GM12878 (cell line): ENCODE measurements around the gene SARS1. TPM values are rescaled to one million over a fixed set of nuclear protein-coding genes. Genes with fewer than 3 reads are reported as not detected.

ENCODE experiments used
- ATAC-seq: fragments of 200-7000 bp; cut with Tn5 transposase; 3 replicates; pipeline ENCODE4 v1.9.1; 2020; ENCODE audit warnings: mild to moderate bottlenecking, moderate library complexity
- BruUV-seq: library from RNA; stranded (reverse); fragments of 400-500 nt; replicated peaks from 2 replicates; lab custom pipeline; 2021; lab: Mats Ljungman, UMichigan
- CTCF ChIA-PET: fragments of 300-600 bp; sonication (Branson Sonifier 250); formaldehyde crosslinking; extraction: SDS; loops from one replicate; lab custom pipeline; 2021; ENCODE audit warnings: inconsistent platforms; lab: Yijun Ruan, JAX
- POLR2A ChIA-PET: fragments of 350-600 bp; formaldehyde crosslinking; extraction: SDS; loops from one replicate; lab custom pipeline; 2021; ENCODE audit warnings: inconsistent platforms; lab: Charles Lee
- RAD21 ChIA-PET: fragments of 300-600 bp; sonication (Branson Sonifier 250); formaldehyde crosslinking; loops from one replicate; lab custom pipeline; 2023; ENCODE audit warnings: antibody characterized with exemption; ENCODE audit not compliant: unreplicated experiment; lab: Charles Lee
- SMC1A ChIA-PET: fragments of 300-600 bp; sonication (Branson Sonifier 250); formaldehyde crosslinking; loops from one replicate; lab custom pipeline; 2023; ENCODE audit not compliant: unreplicated experiment, uncharacterized antibody; lab: Charles Lee
- DNase-seq: peaks from one replicate; pipeline ENCODE4 v3.0.0-alpha.2; 2011; ENCODE audit warnings: low read depth, low spot score
- FAIRE-seq: peaks from 3 replicates; lab custom pipeline; 2011; peaks lifted over from hg19 to GRCh38; lab: Jason Lieb, UNC
- H2AFZ ChIP-seq: 2 replicates; pipeline ENCODE4 v1.6.0; 2011; ENCODE audit warnings: low read depth, low read length, control low read depth; ENCODE audit not compliant: control insufficient read depth
- H3K27ac ChIP-seq: 2 replicates; pipeline ENCODE4 v1.5.1; 2011; ENCODE audit warnings: control low read depth; ENCODE audit not compliant: control insufficient read depth, insufficient read depth
- H3K27me3 ChIP-seq, 2 experiments: replicated peaks in 1 of 2; 2 replicates each; pipeline versions ENCODE4 v1.6.0 to v1.6.1; 2011; ENCODE audit warnings: low read length in 1 of 2; ENCODE audit not compliant: control insufficient read depth in 2 of 2, insufficient read depth in 2 of 2
- H3K36me3 ChIP-seq, 2 experiments: 2 replicates each; pipeline ENCODE4 v1.5.1; 2011; ENCODE audit warnings: low read length in 1 of 2; ENCODE audit not compliant: control insufficient read depth in 2 of 2, insufficient read depth in 2 of 2
- H3K4me1 ChIP-seq: 2 replicates; pipeline ENCODE4 v1.6.1; 2011; ENCODE audit warnings: mild to moderate bottlenecking, low read length, moderate library complexity, mixed read lengths; ENCODE audit not compliant: control insufficient read depth, insufficient read depth
- H3K4me2 ChIP-seq: 2 replicates; pipeline ENCODE4 v1.6.0; 2011; ENCODE audit warnings: control low read depth; ENCODE audit not compliant: control insufficient read depth, insufficient read depth
- H3K4me3 ChIP-seq: fragments of 200-600 bp; sonication (generic); 2 replicates; pipeline ENCODE4 v1.5.1; 2016
- H3K79me2 ChIP-seq: 2 replicates; pipeline ENCODE4 v1.6.0; 2011; ENCODE audit warnings: low read length; ENCODE audit not compliant: control insufficient read depth, insufficient read depth
- H3K9ac ChIP-seq: 2 replicates; pipeline ENCODE4 v1.8.0; 2011; ENCODE audit warnings: low read length, control low read depth, mixed read lengths; ENCODE audit not compliant: control insufficient read depth, insufficient read depth
- H3K9me3 ChIP-seq: replicated peaks from 3 replicates; pipeline ENCODE4 v1.5.1; 2011; ENCODE audit warnings: mild to moderate bottlenecking, low read length; ENCODE audit not compliant: control insufficient read depth, insufficient read depth
- H4K20me1 ChIP-seq: 2 replicates; pipeline ENCODE4 v1.6.0; 2011; ENCODE audit not compliant: control insufficient read depth, insufficient read depth
- ASH2L ChIP-seq: fragments of 300-600, 200-600 bp; sonication (generic); IDR thresholded peaks from 2 replicates; pipeline ENCODE4 v1.6.1; 2017; ENCODE audit warnings: low read depth, mild to moderate bottlenecking, borderline replicate concordance
- CHD4 ChIP-seq: fragments of 200-600 bp; sonication (generic); IDR thresholded peaks from 2 replicates; pipeline ENCODE4 v1.6.1; 2016; ENCODE audit warnings: mild to moderate bottlenecking
- GATAD2B ChIP-seq: fragments of 450-650 bp; conservative IDR thresholded peaks from 2 replicates; pipeline ENCODE4 v1.6.1; 2017; ENCODE audit warnings: low read depth, mild to moderate bottlenecking, moderate library complexity
- HDAC6 ChIP-seq: fragments of 200-600 bp; sonication (generic); IDR thresholded peaks from one replicate; pipeline ENCODE4 v1.8.0; 2017; ENCODE audit warnings: antibody characterized with exemption; ENCODE audit not compliant: unreplicated experiment
- JUND ChIP-seq: IDR thresholded peaks from 2 replicates; pipeline ENCODE4 v1.6.1; 2012; ENCODE audit warnings: low read depth, mild to moderate bottlenecking, low read length, improper control_type of control experiment, moderate library complexity
- KAT2A ChIP-seq: conservative IDR thresholded peaks from 2 replicates; pipeline ENCODE4 v1.6.1; 2011; ENCODE audit warnings: low read depth, low read length; ENCODE audit not compliant: control insufficient read depth
- MEF2B ChIP-seq: fragments of 450-650 bp; IDR thresholded peaks from 2 replicates; pipeline ENCODE4 v1.6.1; 2018; ENCODE audit warnings: mild to moderate bottlenecking, moderate library complexity; ENCODE audit not compliant: partially characterized antibody, poor library complexity, severe bottlenecking
- SIN3A ChIP-seq: IDR thresholded peaks from 2 replicates; pipeline ENCODE4 v1.6.1; 2012; ENCODE audit warnings: low read depth, low read length, improper control_type of control experiment
- SMARCA5 ChIP-seq: fragments of 450-650 bp; IDR thresholded peaks from 2 replicates; pipeline ENCODE4 v1.6.1; 2017; ENCODE audit warnings: mild to moderate bottlenecking
- TCF3 ChIP-seq: IDR thresholded peaks from 2 replicates; pipeline ENCODE4 v1.6.1; 2012; ENCODE audit warnings: low read depth, mild to moderate bottlenecking, low read length, borderline replicate concordance; ENCODE audit not compliant: insufficient read depth
- WRNIP1 ChIP-seq: IDR thresholded peaks from 2 replicates; pipeline ENCODE4 v1.6.1; 2011; ENCODE audit warnings: low read depth, low read length, improper control_type of control experiment, borderline replicate concordance
- YBX1 ChIP-seq: fragments of 450-650 bp; IDR thresholded peaks from 2 replicates; pipeline ENCODE4 v1.6.1; 2016; ENCODE audit warnings: antibody characterized with exemption
- WGBS: methylation state at CpG from one replicate; pipeline ENCODE4 v1.1.6; 2016; ENCODE audit warnings: low lambda C conversion rate; ENCODE audit not compliant: insufficient replicate concordance, insufficient coverage; ENCODE audit errors: missing lambda C conversion rate; 5-methylcytosine and 5-hydroxymethylcytosine counted together
- in situ Hi-C: fragments of 300-500 bp; cut with MboI; formaldehyde crosslinking; loops from 9 replicates; pipeline ENCODE4 v1.14.3; 2018; ENCODE audit warnings: mixed read lengths
- intact Hi-C: fragments of 100-400 bp; cut with micrococcal nuclease; formaldehyde crosslinking; loops from one replicate; pipeline ENCODE4 v1.14.2; 2022; ENCODE audit not compliant: unreplicated experiment
- polyA plus RNA-seq, 11 experiments: library from polyadenylated mRNA; depleted of rRNA in 4 of 11; unstranded in 6 of 11; stranded (reverse) in 5 of 11; fragments of >200 nt; fragmentation: Nextera tagmentation in 4 of 11; fragmentation: Illumina TruSeq in 1 of 11; extraction: Ambion mirVana in 4 of 11; extraction: Trizol in 1 of 11; gene quantifications; 1 replicate in 1 of 11; 2 replicates in 10 of 11; pipeline versions ENCODE4 v1.2.1 to v1.2.3, GENCODE V29; 2011 to 2016; ENCODE audit warnings: inconsistent platforms in 2 of 11, missing spikeins in 2 of 11, low read depth in 1 of 11
- total RNA-seq, 4 experiments: library from RNA; depleted of rRNA in 3 of 4; stranded (reverse); fragments of >200 nt in 3 of 4; fragmentation: Illumina TruSeq in 1 of 4; extraction: Trizol in 1 of 4; gene quantifications; 2 replicates each; pipeline versions ENCODE4 v1.2.1 to v1.2.3, GENCODE V29; 2013 to 2021
- TF ChIP-seq, protein P1 (sequence below): fragments of 450-650 bp; IDR thresholded peaks from 2 replicates; pipeline ENCODE4 v1.6.1; 2017; ENCODE audit warnings: low read depth, mild to moderate bottlenecking, moderate library complexity
- TF ChIP-seq, protein P2 (sequence below): fragments of 450-650 bp; IDR thresholded peaks from 2 replicates; pipeline ENCODE4 v1.6.1; 2016; ENCODE audit warnings: mild to moderate bottlenecking, moderate library complexity, borderline replicate concordance

SARS1 gene
- total and polyA plus RNA-seq, 10 of the 15 experiments (the other 5 are each of a cell fraction or from before 2014, with no cell fraction given): 103 to 202 (median 138) TPM

GRCh38 chr1:109184687-109185086 lies 29.0 kb upstream of the SARS1 start:
- ATAC-seq (no peak), FAIRE-seq (no peak), DNase-seq (no peak)
- Histone ChIP-seq H3K9ac (no peak overlapping the region), H3K4me1 (no peaks in the 10 kb centered on the region; the same call in 1 of the 2 replicates), H2AFZ (no peak overlapping the region), H3K79me2 (no peaks in the 10 kb centered on the region), H3K27ac (no peak overlapping the region), H4K20me1 (no peaks in the 10 kb centered on the region), H3K36me3 (no peaks in the 10 kb centered on the region), H3K9me3 (no peaks in the 10 kb centered on the region), H3K4me3 (no peak overlapping the region), H3K27me3 (no peaks in the 10 kb centered on the region; a peak in 1 of 4 replicates), H3K4me2 (no peak overlapping the region)
- no TSS peak for BruUV-seq
- intact Hi-C loops: no loop called here
- ChIA-PET RAD21 (no interaction called here), SMC1A (no interaction called here), CTCF (interaction anchor here (1.6 kb wide), 1 partner anchor 15 kb away, joined by 4 read pairs; no protein-coding TSS in a partner anchor), POLR2A (no interaction called here)
- in situ Hi-C loops: no loop called here
- WGBS: 66% methylated on average over 7 of the region's 7 CpGs
- TF ChIP-seq MEF2B (no peak), JUND (no peak), KAT2A (no peak), SIN3A (no peak), GATAD2B (no peak), YBX1 (no peak), ASH2L (no peak), CHD4 (no peak), WRNIP1 (no peak), SMARCA5 (no peak), HDAC6 (no peak), TCF3 (no peak)
- TF ChIP-seq, protein P1, sequence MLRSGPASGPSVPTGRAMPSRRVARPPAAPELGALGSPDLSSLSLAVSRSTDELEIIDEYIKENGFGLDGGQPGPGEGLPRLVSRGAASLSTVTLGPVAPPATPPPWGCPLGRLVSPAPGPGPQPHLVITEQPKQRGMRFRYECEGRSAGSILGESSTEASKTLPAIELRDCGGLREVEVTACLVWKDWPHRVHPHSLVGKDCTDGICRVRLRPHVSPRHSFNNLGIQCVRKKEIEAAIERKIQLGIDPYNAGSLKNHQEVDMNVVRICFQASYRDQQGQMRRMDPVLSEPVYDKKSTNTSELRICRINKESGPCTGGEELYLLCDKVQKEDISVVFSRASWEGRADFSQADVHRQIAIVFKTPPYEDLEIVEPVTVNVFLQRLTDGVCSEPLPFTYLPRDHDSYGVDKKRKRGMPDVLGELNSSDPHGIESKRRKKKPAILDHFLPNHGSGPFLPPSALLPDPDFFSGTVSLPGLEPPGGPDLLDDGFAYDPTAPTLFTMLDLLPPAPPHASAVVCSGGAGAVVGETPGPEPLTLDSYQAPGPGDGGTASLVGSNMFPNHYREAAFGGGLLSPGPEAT: no peak
- TF ChIP-seq, protein P2, sequence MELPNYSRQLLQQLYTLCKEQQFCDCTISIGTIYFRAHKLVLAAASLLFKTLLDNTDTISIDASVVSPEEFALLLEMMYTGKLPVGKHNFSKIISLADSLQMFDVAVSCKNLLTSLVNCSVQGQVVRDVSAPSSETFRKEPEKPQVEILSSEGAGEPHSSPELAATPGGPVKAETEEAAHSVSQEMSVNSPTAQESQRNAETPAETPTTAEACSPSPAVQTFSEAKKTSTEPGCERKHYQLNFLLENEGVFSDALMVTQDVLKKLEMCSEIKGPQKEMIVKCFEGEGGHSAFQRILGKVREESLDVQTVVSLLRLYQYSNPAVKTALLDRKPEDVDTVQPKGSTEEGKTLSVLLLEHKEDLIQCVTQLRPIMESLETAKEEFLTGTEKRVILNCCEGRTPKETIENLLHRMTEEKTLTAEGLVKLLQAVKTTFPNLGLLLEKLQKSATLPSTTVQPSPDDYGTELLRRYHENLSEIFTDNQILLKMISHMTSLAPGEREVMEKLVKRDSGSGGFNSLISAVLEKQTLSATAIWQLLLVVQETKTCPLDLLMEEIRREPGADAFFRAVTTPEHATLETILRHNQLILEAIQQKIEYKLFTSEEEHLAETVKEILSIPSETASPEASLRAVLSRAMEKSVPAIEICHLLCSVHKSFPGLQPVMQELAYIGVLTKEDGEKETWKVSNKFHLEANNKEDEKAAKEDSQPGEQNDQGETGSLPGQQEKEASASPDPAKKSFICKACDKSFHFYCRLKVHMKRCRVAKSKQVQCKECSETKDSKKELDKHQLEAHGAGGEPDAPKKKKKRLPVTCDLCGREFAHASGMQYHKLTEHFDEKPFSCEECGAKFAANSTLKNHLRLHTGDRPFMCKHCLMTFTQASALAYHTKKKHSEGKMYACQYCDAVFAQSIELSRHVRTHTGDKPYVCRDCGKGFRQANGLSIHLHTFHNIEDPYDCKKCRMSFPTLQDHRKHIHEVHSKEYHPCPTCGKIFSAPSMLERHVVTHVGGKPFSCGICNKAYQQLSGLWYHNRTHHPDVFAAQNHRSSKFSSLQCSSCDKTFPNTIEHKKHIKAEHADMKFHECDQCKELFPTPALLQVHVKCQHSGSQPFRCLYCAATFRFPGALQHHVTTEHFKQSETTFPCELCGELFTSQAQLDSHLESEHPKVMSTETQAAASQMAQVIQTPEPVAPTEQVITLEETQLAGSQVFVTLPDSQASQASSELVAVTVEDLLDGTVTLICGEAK: no peak
